Spinal cord (tissue), 10 donors: ENCODE results near the gene DCLK1. TPM values are rescaled to one million over a fixed set of nuclear protein-coding genes. Genes with fewer than 3 reads are reported as not detected.

Experiments
- DNase-seq, 6 donors: peaks; one replicate each; pipeline versions ENCODE4 v3.0.0 to v3.0.0-alpha.2; 2013 to 2015; ENCODE audit warnings: low spot score in 6 of 6, low read depth in 4 of 6
- H3K27ac ChIP-seq: one replicate; pipeline ENCODE4 v1.5.1; 2013; ENCODE audit warnings: low read depth, low read length, control low read depth
- H3K27me3 ChIP-seq: one replicate; pipeline ENCODE4 v1.6.1; 2013; ENCODE audit warnings: low read length; ENCODE audit not compliant: control insufficient read depth, insufficient read depth
- H3K36me3 ChIP-seq: one replicate; pipeline ENCODE4 v1.6.1; 2013; ENCODE audit warnings: low read length; ENCODE audit not compliant: control insufficient read depth, insufficient read depth
- H3K4me1 ChIP-seq: one replicate; pipeline ENCODE4 v1.6.1; 2013; ENCODE audit warnings: low read length; ENCODE audit not compliant: control insufficient read depth, insufficient read depth
- H3K4me3 ChIP-seq: one replicate; pipeline ENCODE4 v1.5.1; 2013; ENCODE audit warnings: low read depth, low read length, control low read depth
- H3K9me3 ChIP-seq: one replicate; pipeline ENCODE4 v1.6.1; 2013; ENCODE audit warnings: low read length; ENCODE audit not compliant: control insufficient read depth, insufficient read depth
- WGBS: methylation state at CpG from one replicate; pipeline ENCODE4 v1.1.5; 2013; ENCODE audit warnings: missing lambda C conversion rate; ENCODE audit not compliant: insufficient coverage; 5-methylcytosine and 5-hydroxymethylcytosine counted together
- polyA plus RNA-seq, 2 donors: library from polyadenylated mRNA; unstranded; fragments of 120-200 nt; gene quantifications; one replicate each; pipeline ENCODE4 v1.2.1, GENCODE V29; 2013; ENCODE audit not compliant: insufficient read length in 2 of 2
- total RNA-seq, 2 donors: library from RNA; depleted of rRNA in 1 of 2; stranded (reverse); fragments of 120-200 nt in 1 of 2; fragments of >200 nt in 1 of 2; gene quantifications; one replicate each; pipeline versions ENCODE4 v1.2.3 to v1.2.4, GENCODE V29; 2013 to 2014
- donor health status: healthy.

Gene DCLK1
- total and polyA plus RNA-seq, 4 donors = 112 to 239 (median 143) TPM

- Histone ChIP-seq H3K9me3 (no peaks in the 10 kb centered on the region), H3K27ac (no peak overlapping the region), H3K4me3 (no peak overlapping the region), H3K4me1 (no peaks in the 10 kb centered on the region), H3K27me3 (no peaks in the 10 kb centered on the region), H3K36me3 (peaks cover 7% of the 10 kb centered on the region)
- no peak for DNase-seq
- WGBS = 81% methylated on average over 2 of the region's 6 CpGs
Measured at GRCh38 chr13:35812736-35813135, 318.4 kb downstream of the DCLK1 start.

GRCh38 chr13:35810321-35810720 is 320.9 kb downstream of the DCLK1 start:
- Histone ChIP-seq H3K9me3 (no peaks in the 10 kb centered on the region), H3K4me1 (no peaks in the 10 kb centered on the region), H3K27ac (no peak overlapping the region), H3K4me3 (no peak overlapping the region), H3K27me3 (no peaks in the 10 kb centered on the region), H3K36me3 (peaks cover 12% of the 10 kb centered on the region)
- 77% methylated on average over 3 of the region's 4 CpGs for WGBS
- DNase-seq = peak in 1 of 6 donors; percentile 74

DNA sequence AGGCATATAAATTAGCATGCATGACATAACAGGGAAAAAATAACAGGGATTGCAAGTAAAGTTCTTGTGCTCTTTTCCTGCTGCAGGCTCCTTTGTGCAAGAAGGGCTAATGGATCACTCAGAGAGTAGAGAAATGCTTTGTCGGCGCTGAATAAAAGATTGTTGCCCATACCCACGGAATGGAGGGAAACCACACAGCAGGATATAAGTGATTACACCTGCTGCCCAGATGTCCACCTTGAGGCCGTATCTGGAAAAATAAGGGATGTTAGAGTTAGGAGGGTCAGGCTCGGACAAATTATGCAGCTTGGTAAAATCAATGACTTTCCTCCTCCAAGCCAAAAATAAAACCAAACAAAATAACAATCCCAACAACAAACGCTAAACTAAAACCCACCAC is 322.3 kb downstream of the DCLK1 start:
- Histone ChIP-seq H3K4me3 (no peak overlapping the region), H3K4me1 (no peaks in the 10 kb centered on the region), H3K27ac (no peak overlapping the region), H3K9me3 (no peaks in the 10 kb centered on the region), H3K36me3 (peaks cover 12% of the 10 kb centered on the region), H3K27me3 (no peaks in the 10 kb centered on the region)
- no peak for DNase-seq
- WGBS = 49% methylated on average over 3 of the region's 6 CpGs

- 98% methylated on average over 4 of the region's 5 CpGs for WGBS
- no peak for DNase-seq
- no peak overlapping the region for H3K4me3 ChIP-seq
Measured at GRCh38 chr13:35804901-35805300, 326.3 kb downstream of the DCLK1 start.

DNA sequence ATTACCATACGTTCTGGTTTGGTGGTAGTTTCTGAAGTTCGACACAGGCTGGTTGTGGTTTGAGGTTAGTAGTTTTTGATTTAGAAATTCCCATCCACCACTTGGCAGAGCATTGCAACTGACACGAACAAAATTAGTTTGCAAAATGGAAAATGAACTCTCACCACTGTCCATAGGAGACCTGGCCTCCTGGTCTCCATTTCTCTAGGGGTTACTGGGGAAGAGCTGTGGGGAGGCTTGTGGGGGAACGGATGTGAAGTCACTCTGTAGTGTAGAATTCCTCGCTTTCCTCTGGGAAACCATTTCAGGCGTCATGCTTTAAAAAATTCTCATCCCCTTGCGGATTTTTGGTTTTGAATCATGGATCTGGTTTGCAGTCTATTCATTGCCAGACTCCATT is 333.2 kb downstream of the DCLK1 start:
- Histone ChIP-seq H3K4me3 (no peak overlapping the region), H3K27me3 (no peaks in the 10 kb centered on the region), H3K4me1 (no peaks in the 10 kb centered on the region), H3K36me3 (peaks cover 4% of the 10 kb centered on the region), H3K9me3 (no peaks in the 10 kb centered on the region), H3K27ac (no peak overlapping the region)
- 100% methylated on average over 2 of the region's 7 CpGs for WGBS
- DNase-seq = no peak

More at GRCh38 chr13:35804901-35805300, 326.3 kb downstream of the DCLK1 start:
- H3K36me3 ChIP-seq = peaks cover 16% of the 10 kb centered on the region
- no peak overlapping the region for H3K27ac ChIP-seq
- no peaks in the 10 kb centered on the region for H3K4me1 ChIP-seq
- no peaks in the 10 kb centered on the region for H3K9me3 ChIP-seq
- no peaks in the 10 kb centered on the region for H3K27me3 ChIP-seq

- H3K4me1 ChIP-seq = no peaks in the 10 kb centered on the region
- H3K27ac ChIP-seq = no peak overlapping the region
- peaks cover 4% of the 10 kb centered on the region for H3K36me3 ChIP-seq
- no peak for DNase-seq
- H3K27me3 ChIP-seq = no peaks in the 10 kb centered on the region
- no peaks in the 10 kb centered on the region for H3K9me3 ChIP-seq
- H3K4me3 ChIP-seq = no peak overlapping the region
- WGBS = no CpG with 5 or more reads among the region's 2 CpGs
Measured at GRCh38 chr13:35797244-35797643, 333.9 kb downstream of the DCLK1 start.

DNA sequence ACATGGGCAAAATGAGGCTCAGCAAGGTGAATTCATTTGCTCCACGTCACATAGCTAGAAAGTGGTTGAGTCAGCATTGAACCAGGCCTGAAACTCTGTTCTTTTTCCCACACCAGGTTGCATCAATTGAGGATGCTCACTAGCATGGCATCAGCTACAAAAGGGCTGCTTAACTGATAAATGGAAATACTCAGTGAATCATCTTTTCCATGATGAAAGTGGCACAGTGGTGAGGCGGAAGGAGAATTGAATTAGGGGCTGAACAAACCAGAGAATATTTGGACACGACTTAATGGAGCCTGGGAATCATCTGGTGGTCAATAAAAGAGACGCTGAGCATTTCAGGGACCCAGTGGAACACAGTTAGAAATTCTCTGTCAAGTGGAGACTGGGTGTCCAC is 334.6 kb downstream of the DCLK1 start:
- WGBS = 93% methylated on average over 4 of the region's 4 CpGs
- H3K4me3 ChIP-seq = no peak overlapping the region
- no peaks in the 10 kb centered on the region for H3K9me3 ChIP-seq
- no peak for DNase-seq
- H3K4me1 ChIP-seq = no peaks in the 10 kb centered on the region
- no peaks in the 10 kb centered on the region for H3K27me3 ChIP-seq
- H3K27ac ChIP-seq = no peak overlapping the region
- H3K36me3 ChIP-seq = peaks cover 4% of the 10 kb centered on the region

DNA sequence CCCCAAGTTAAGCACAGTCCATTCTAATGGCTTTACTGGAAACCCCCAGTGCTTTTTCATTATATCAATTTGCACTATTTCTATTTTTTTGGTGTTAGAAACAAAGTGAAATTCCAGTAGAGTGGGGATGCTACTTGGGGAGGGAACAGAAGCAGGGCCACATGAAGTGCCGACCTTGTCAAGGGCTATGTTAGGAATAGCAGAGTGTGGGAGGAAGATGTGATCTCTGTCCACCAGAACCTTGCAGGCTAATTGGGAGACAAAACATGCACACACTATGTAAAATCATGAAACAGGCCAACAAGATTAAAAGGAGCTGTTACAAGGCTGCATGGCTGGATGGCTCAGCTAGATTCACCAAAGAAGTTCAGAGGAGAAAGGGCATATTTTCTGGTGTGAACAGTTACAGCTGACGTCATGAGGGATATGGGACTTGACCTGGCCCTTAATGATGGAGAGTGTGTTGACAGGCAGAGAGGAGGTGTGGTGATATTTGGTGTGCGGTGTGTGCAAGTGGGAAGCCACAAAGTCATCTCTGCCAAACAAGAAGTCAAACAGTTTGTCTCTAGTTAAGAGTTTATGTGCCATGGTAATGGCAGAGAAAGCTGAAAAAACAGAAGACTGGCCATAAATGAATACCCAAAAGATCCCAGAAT is 336.3 kb downstream of the DCLK1 start:
- no peak for DNase-seq
- Histone ChIP-seq H3K4me1 (no peaks in the 10 kb centered on the region), H3K4me3 (no peak overlapping the region), H3K9me3 (no peaks in the 10 kb centered on the region), H3K27me3 (no peaks in the 10 kb centered on the region), H3K27ac (no peak overlapping the region), H3K36me3 (no peaks in the 10 kb centered on the region)
- WGBS = 85% methylated on average over 2 of the region's 3 CpGs

- peak in 1 of 6 donors; percentile 63 for DNase-seq
- Histone ChIP-seq H3K4me3 (no peak overlapping the region), H3K4me1 (no peaks in the 10 kb centered on the region), H3K36me3 (no peaks in the 10 kb centered on the region), H3K27me3 (no peaks in the 10 kb centered on the region), H3K27ac (no peak overlapping the region), H3K9me3 (no peaks in the 10 kb centered on the region)
Measured at GRCh38 chr13:35793823-35794222, 337.4 kb downstream of the DCLK1 start.

DNA sequence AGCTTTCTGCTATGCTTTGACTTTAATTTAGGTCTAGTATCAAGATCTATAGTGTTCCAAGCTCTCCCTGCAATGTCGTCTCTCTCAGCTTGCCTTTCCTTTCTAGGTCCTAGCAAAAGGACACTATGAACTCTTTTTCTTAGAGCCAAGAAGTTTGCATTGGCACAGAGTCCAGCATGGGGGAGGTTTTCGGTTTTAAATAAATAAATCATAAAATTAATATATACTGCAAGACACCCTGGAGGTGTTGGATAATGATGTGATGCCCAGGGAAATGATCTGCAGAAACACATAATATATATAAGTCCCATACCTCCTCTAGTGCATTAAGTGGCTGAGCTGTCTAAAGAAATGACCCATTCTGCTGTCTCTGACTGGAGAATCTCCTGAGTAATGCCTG is 338.3 kb downstream of the DCLK1 start:
- no peak for DNase-seq
- Histone ChIP-seq H3K4me1 (no peaks in the 10 kb centered on the region), H3K4me3 (no peak overlapping the region), H3K27me3 (no peaks in the 10 kb centered on the region), H3K36me3 (no peaks in the 10 kb centered on the region), H3K9me3 (no peaks in the 10 kb centered on the region), H3K27ac (no peak overlapping the region)
- WGBS = no CpG with 5 or more reads among the region's 2 CpGs
